PFSK-1 (cell line): ENCODE results near the gene AKAP6.

ENCODE experiments used
- FOXP2 ChIP-seq: optimal IDR thresholded peaks from 2 replicates; pipeline ENCODE3; 2011; ENCODE audit warnings: borderline replicate concordance, control low read depth, inconsistent platforms; ENCODE audit not compliant: insufficient read depth; ENCODE audit errors: extremely low read length, extremely low read depth
- POLR2AphosphoS5 ChIP-seq: IDR thresholded peaks from 2 replicates; pipeline ENCODE4 v1.6.1; 2012; ENCODE audit warnings: low read depth, mild to moderate bottlenecking, control low read depth, low read length, moderate library complexity
- SIN3A ChIP-seq: IDR thresholded peaks from 2 replicates; pipeline ENCODE4 v1.6.1; 2012; ENCODE audit warnings: mild to moderate bottlenecking, low read length, moderate library complexity, borderline replicate concordance; ENCODE audit not compliant: insufficient read depth
- TAF1 ChIP-seq: IDR thresholded peaks from 2 replicates; pipeline ENCODE4 v1.6.1; 2012; ENCODE audit warnings: low read length, control low read depth, borderline replicate concordance; ENCODE audit not compliant: insufficient read depth
- TF ChIP-seq, protein P1 (sequence below), 2 experiments: IDR thresholded peaks; 2 replicates each; pipeline versions ENCODE4 v1.6.1 to v1.8.0; 2011 to 2012; ENCODE audit warnings: low read depth in 2 of 2, low read length in 2 of 2, control low read depth in 1 of 2, inconsistent platforms in 1 of 2, mild to moderate bottlenecking in 1 of 2, moderate library complexity in 1 of 2; ENCODE audit not compliant: insufficient read depth in 1 of 2

AKAP6 gene

DNA sequence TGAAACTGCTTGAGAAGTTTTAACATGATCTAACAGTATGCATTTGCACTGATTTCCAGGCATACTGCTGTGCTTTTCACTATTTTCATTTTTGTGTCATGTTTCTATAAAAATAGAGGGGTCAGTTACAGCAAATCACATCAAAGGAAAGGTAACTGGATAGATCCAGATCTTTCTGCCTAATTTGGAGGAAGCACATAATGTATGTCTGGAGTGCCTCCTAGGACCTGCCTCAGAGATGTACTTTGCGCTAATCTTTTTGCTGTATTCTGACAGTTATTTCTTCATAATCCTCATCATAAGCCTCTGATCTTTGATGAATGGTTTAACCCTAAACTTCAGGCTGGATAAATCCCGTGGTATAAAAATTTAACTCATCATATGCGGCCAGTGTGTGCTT is 498.4 kb downstream of the AKAP6 start:
- TF ChIP-seq, protein P1, sequence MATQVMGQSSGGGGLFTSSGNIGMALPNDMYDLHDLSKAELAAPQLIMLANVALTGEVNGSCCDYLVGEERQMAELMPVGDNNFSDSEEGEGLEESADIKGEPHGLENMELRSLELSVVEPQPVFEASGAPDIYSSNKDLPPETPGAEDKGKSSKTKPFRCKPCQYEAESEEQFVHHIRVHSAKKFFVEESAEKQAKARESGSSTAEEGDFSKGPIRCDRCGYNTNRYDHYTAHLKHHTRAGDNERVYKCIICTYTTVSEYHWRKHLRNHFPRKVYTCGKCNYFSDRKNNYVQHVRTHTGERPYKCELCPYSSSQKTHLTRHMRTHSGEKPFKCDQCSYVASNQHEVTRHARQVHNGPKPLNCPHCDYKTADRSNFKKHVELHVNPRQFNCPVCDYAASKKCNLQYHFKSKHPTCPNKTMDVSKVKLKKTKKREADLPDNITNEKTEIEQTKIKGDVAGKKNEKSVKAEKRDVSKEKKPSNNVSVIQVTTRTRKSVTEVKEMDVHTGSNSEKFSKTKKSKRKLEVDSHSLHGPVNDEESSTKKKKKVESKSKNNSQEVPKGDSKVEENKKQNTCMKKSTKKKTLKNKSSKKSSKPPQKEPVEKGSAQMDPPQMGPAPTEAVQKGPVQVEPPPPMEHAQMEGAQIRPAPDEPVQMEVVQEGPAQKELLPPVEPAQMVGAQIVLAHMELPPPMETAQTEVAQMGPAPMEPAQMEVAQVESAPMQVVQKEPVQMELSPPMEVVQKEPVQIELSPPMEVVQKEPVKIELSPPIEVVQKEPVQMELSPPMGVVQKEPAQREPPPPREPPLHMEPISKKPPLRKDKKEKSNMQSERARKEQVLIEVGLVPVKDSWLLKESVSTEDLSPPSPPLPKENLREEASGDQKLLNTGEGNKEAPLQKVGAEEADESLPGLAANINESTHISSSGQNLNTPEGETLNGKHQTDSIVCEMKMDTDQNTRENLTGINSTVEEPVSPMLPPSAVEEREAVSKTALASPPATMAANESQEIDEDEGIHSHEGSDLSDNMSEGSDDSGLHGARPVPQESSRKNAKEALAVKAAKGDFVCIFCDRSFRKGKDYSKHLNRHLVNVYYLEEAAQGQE (IDR thresholded peaks at IDR 0.05; ENCODE audit: insufficient read depth in 1 of 2, low read depth in 2 of 2, low read length in 2 of 2) = no peak
- TF ChIP-seq TAF1 = no peak
- no peak for TF ChIP-seq SIN3A
- no peak for TF ChIP-seq POLR2AphosphoS5
- TF ChIP-seq FOXP2 = no peak

- TF ChIP-seq FOXP2 (no peak), POLR2AphosphoS5 (no peak), SIN3A (no peak), TAF1 (no peak)
- TF ChIP-seq, protein P1 (IDR thresholded peaks at IDR 0.05; ENCODE audit: insufficient read depth in 1 of 2, low read depth in 2 of 2, low read length in 2 of 2) = no peak
These were observed 506.8 kb downstream of the AKAP6 start for GRCh38 chr14:32835924-32836323.

GRCh38 chr14:32841698-32842097 is 512.6 kb downstream of the AKAP6 start:
- TF ChIP-seq, protein P1 (IDR thresholded peaks at IDR 0.05; ENCODE audit: insufficient read depth in 1 of 2, low read depth in 2 of 2, low read length in 2 of 2) = no peak
- TF ChIP-seq FOXP2 (no peak), TAF1 (no peak), POLR2AphosphoS5 (no peak), SIN3A (no peak)

DNA sequence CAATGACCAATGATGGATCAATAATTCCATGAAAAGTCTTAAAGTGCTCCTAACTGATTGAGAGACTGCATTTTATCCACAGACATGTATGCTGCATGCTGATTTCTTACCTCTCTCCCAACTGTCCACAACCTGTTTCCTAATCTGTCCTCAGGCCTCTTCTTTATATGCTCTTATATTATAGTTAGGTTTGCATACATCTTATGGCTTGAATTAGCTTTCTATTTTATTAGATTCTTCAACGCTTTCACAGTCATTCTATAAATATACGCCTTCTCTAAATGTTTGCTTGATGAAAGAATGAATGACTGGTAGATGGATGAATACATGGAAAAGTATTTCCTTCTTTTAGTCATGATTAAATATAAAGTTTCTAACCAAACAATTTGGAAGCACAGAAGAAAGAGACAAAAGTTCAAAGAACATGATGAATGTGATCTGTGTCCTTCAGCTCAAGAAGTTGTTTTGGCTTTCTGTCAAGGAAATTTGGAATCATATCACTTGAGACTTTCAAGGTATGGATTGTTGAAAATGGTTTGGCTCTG is 517.8 kb downstream of the AKAP6 start:
- no peak for TF ChIP-seq SIN3A
- TF ChIP-seq, protein P1 (IDR thresholded peaks at IDR 0.05; ENCODE audit: insufficient read depth in 1 of 2, low read depth in 2 of 2, low read length in 2 of 2) = no peak

- TF ChIP-seq POLR2AphosphoS5 (no peak), TAF1 (no peak), FOXP2 (no peak), SIN3A (no peak)
- TF ChIP-seq, protein P1 (IDR thresholded peaks at IDR 0.05; ENCODE audit: insufficient read depth in 1 of 2, low read depth in 2 of 2, low read length in 2 of 2) = no peak
These were observed 518.8 kb downstream of the AKAP6 start for GRCh38 chr14:32847867-32848266.
